Amniotic stem cell (primary cell): ENCODE data around the gene ACADVL.

Experiments
- DNase-seq: peaks from one replicate; lab custom pipeline; 2025; lab: John Stamatoyannopoulos, UW

The ACADVL gene

DNA sequence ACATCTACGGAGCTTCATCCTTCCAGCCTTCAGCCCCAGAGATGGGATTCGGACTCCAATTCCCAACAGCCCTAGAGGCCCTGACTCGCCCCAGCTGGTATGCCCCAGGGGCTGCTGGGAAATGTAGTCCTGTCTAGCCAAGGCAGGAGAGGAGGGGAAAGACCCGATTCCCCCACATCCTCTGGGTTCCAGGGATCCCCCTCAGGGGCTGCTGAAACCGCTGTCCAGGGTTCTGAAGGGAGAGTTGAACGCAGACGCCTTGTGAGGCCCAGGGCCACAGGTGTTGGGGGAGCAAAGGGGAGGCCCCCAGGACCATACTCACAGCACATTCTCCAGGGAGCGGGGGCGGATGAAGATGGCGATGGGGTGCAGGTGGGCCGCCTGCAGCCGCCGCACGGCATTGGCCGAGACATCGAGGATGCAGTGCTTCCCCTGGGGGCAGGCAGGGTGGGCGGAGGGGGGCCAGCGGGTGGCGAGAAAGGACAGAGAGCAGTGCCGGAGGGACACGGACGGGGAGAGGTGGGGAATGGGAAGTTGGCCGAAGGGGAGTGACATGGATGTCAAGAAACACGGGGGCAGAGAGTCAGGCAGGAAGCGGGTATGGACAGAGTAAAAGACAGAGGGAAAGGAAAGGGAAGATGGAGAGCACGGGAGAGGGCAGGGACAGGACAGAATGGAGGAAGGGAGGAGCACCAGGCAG lies 28.0 kb upstream of the ACADVL start:
- DNase-seq: peak; percentile 9

DNA sequence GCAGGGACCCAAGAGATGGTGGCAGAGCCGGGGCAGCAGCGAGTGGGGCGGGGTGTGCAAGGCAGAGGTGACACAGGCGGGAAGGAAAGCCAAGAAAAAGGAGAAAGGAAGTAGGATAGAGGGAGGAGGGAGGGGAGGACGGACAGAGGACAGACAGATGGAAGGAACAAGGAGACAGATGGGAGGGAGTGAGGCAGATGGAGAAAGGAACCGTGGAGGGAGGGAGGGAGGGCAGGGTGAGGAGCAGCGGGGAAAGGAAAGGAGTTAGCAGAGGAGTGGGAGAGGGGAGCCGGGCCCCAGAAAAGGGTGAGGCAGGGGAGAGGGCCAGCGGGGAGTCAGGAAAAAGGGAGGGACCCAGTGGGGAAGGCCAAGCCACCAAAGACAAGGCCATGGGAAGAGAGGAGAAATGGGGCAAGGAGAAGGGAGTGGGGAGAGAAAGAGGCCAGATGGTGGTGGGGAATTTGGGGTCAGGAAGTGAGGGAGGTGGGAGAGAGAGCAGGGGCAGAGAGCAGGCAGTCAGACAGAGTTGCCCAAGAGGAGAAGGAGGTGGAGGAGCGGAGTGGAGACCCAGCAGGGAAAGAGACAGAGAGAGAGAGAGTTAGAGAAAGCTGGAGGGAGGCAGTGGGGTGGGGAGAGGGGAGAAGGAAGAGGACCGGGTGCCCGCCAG lies 27.3 kb upstream of the ACADVL start:
- no peak for DNase-seq

- DNase-seq: no peak
These were observed 23.8 kb upstream of the ACADVL start for GRCh38 chr17:7195971-7196370.

GRCh38 chr17:7196651-7197401 lies 22.9 kb upstream of the ACADVL start:
- DNase-seq: no peak

GRCh38 chr17:7203391-7203790 lies 16.3 kb upstream of the ACADVL start:
- DNase-seq: no peak

- DNase-seq: no peak
These were observed 15.4 kb upstream of the ACADVL start for GRCh38 chr17:7204336-7204735.

- DNase-seq: no peak
These were observed 14.8 kb upstream of the ACADVL start for GRCh38 chr17:7204828-7205461.

GRCh38 chr17:7205561-7205960 lies 14.2 kb upstream of the ACADVL start:
- no peak for DNase-seq

DNA sequence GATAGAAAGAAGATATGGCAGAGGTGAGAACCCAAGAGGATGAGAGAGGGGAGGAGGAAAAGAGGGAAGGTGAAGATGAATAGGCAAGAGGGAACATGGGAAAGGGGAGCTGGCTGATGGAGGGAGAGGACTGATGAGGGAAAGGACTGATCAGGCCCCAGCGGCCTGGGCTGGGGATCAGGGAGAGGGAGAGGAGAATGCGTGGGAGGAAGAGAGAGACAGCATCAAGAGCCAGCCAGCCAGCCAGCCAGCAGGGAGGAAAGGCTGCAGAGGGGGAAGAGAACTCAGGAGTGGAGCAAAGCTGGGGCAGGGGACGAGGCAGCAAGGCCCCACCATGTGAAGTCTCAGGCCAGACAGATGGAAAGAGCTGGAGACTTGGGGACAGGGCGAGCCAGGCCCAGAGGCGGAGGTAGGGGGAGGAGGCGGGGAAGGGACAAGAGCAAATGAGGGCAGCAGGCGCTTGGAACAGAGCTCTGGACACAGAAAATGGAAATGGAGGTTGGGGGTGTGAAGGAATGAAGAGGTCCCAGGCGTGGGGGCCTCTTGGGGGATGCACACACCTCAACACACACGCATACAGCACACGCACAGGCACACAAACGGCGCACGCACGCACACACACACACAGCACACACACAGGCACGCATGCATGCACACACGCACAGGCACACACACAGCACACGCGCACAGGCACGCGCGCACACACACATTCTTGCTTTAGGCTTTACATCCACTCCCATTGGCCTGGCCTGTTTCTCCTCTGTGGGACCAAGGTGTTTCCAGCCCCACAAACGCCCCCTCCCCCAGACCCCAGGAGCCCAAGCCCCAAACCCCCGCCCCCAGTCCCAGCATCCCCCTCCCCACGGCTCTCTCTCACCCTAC lies 12.4 kb upstream of the ACADVL start:
- DNase-seq: no peak

GRCh38 chr17:7208027-7208571 lies 11.6 kb upstream of the ACADVL start:
- no peak for DNase-seq

GRCh38 chr17:7208754-7209460 lies 10.8 kb upstream of the ACADVL start:
- DNase-seq: no peak

DNA sequence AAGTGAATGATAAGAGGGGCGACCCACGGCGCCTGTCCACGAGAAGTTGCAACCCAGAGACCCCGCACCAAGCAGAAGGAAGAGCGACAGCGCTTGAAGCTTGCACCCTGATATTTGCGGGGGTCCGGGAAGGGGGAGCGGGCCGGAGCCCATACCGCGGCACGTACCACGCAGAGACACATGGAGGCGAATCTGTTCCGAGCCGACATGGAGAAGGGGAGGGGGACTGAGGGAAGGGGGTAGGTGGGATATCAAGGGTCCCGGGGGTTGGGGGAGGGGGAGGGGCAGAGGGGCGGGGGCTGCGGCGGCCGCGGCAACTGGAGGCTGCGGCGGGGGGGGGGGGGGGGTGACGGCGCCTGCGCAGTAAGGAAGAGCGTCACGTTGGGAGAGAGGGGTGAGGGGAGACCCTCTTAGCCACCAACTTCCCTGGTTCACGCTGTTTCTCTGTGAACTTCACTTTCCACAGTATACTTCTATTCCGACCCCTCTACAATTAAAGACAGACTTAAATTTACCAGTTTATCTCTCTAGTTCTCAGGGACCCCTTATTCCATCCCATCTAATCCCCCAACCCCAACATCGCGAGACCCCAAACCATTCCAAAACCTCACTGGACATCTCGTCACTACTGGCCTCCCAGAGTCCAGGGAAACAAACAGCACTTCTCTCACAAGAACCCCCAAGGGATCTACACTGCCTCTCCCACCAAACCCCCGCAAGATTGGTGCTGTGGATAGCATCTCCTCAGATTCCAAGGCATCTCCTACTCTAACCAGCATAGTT lies 8.1 kb upstream of the ACADVL start:
- DNase-seq: no peak

- DNase-seq: no peak
These were observed 5.8 kb upstream of the ACADVL start for GRCh38 chr17:7213895-7214299.

- peak; percentile 87 for DNase-seq
These were observed 5.2 kb upstream of the ACADVL start for GRCh38 chr17:7214300-7215135.

DNA sequence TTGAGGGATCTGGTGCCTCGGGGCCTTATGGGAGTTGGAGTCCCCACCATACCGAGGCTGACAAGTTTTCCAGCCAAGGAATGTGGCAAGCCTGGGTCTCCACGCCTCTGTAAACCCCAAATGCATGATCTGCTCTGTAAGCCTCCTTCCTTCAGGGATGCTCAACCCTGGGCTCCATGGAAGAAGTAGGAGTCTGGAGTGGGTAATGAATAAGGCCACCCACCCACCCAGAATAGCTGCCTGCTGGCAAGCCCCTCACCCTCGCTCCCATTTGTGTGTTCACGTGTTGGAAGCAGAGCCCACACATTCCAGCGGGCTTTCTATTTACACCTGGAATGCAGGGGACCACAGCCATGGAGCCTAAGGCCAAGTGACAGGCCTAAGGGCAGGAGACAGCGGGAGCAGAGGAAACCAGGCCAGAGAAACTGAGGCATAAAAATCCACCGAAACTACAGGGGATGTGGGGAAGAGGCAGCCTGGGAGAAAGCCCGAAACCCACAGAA lies 4.6 kb upstream of the ACADVL start:
- DNase-seq: no peak

DNA sequence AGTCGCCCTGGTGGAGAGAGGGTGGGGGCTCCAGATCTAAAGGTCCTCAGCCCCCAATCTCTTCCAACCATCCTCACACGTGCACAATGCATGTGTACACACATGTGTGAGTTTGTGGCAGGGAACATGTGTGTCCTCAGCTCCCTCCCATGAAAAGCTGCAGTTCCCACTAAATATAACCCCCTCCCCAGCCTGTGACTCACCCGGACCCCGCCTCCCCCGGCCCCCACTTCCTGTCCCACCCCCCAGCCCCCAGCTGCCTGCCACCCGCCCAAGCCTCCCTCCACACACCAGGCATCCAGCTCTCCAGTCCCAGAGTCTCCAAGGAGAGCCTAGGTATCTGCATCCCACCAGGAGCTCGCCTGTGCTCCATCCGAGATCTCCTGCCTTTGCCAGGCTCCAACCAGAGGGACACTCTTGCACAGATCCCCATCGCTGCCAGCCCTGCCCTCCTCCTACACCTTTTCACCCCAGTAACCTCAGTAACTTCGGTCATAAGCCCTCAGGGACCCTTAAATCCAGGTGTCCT lies 4.0 kb upstream of the ACADVL start:
- DNase-seq: no peak

DNA sequence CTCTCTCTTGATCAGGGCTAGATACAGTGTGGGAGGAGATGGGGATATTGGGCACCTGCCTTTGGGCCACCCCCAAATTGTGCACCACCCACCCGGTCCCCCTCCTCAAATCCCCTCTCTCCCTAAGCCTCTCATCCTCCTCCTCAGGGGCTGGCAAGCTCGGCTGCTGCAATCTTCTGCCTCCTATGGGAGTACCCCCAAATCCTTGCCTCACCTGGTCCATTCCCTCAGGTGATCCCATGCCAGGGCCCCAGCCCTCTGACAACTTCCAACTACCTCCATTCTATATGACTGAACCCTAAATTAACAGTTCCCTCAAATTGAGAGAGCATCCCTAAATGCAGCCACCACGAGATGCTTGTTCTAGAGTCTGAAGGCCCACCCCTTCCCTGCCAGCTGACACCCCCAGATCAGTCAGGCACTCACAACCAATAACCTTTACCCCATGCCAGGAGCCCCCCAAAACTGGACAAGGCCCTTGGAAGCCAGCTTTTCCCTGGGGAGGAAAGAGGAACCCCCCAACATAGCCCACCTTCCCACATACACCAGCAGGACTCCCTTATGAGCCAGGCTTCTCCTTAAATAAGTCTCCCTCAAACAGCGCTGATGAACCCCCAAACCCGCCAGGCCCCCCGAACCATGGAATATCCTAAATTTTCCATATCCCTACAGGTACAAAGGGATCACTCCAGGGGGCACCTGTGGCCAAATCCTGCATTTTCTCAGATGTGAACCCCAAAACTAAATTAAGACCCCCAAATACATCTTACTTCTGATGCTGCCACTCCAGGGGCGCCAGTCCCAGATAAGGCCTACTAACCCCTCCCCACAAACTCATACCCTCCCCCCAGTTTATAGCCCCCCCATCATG lies 3.3 kb upstream of the ACADVL start:
- DNase-seq: no peak
